GM12878 (cell line): ENCODE measurements around the gene POLA1. TPM values are rescaled to one million over a fixed set of nuclear protein-coding genes. Genes with fewer than 3 reads are reported as not detected.

Experiments used
- BACH1 ChIP-seq: fragments of 450-650 bp; IDR thresholded peaks from 2 replicates; pipeline ENCODE4 v1.6.1; 2017; ENCODE audit warnings: mild to moderate bottlenecking, borderline replicate concordance
- BCL11A ChIP-seq: IDR thresholded peaks from 2 replicates; pipeline ENCODE4 v1.6.1; 2011; ENCODE audit warnings: low read depth, low read length
- CUX1 ChIP-seq: IDR thresholded peaks from 2 replicates; pipeline ENCODE4 v1.6.1; 2012; ENCODE audit warnings: improper control_type of control experiment, low read depth, low read length; ENCODE audit not compliant: insufficient replicate concordance
- HDAC2 ChIP-seq: fragments of 200-600 bp; sonication (generic); IDR thresholded peaks from 2 replicates; pipeline ENCODE4 v1.6.1; 2017
- HDAC6 ChIP-seq: fragments of 200-600 bp; sonication (generic); IDR thresholded peaks from one replicate; pipeline ENCODE4 v1.8.0; 2017; ENCODE audit warnings: antibody characterized with exemption; ENCODE audit not compliant: unreplicated experiment
- IKZF1 ChIP-seq: fragments of 450-650 bp; conservative IDR thresholded peaks from 2 replicates; pipeline ENCODE4 v1.6.1; 2017; ENCODE audit warnings: antibody characterized with exemption, mild to moderate bottlenecking
- JUND ChIP-seq: IDR thresholded peaks from 2 replicates; pipeline ENCODE4 v1.6.1; 2012; ENCODE audit warnings: low read depth, mild to moderate bottlenecking, low read length, improper control_type of control experiment, moderate library complexity
- MAX ChIP-seq: IDR thresholded peaks from 2 replicates; pipeline ENCODE4 v1.6.1; 2012; ENCODE audit warnings: low read depth, low read length, improper control_type of control experiment
- MTA2 ChIP-seq: fragments of 450-650 bp; IDR thresholded peaks from 2 replicates; pipeline ENCODE4 v1.6.1; 2016; ENCODE audit warnings: low read depth, mild to moderate bottlenecking, moderate library complexity
- RB1 ChIP-seq: fragments of 450-650 bp; formaldehyde crosslinking; IDR thresholded peaks from 2 replicates; pipeline ENCODE4 v1.6.1; 2017; ENCODE audit warnings: mild to moderate bottlenecking, borderline replicate concordance
- SMC3 ChIP-seq: IDR thresholded peaks from 2 replicates; pipeline ENCODE4 v1.6.1; 2011; ENCODE audit warnings: low read length, improper control_type of control experiment, borderline replicate concordance
- SREBF1 ChIP-seq: IDR thresholded peaks from 2 replicates; pipeline ENCODE4 v1.6.1; 2012; ENCODE audit warnings: mild to moderate bottlenecking, low read length
- TCF3 ChIP-seq: IDR thresholded peaks from 2 replicates; pipeline ENCODE4 v1.6.1; 2012; ENCODE audit warnings: low read depth, mild to moderate bottlenecking, low read length, borderline replicate concordance; ENCODE audit not compliant: insufficient read depth
- WRNIP1 ChIP-seq: IDR thresholded peaks from 2 replicates; pipeline ENCODE4 v1.6.1; 2011; ENCODE audit warnings: low read depth, low read length, improper control_type of control experiment, borderline replicate concordance
- YBX1 ChIP-seq: fragments of 450-650 bp; IDR thresholded peaks from 2 replicates; pipeline ENCODE4 v1.6.1; 2016; ENCODE audit warnings: antibody characterized with exemption
- YY1 ChIP-seq: IDR thresholded peaks from 2 replicates; pipeline ENCODE4 v1.6.1; 2011; ENCODE audit warnings: low read depth, mild to moderate bottlenecking, low read length
- ZBTB33 ChIP-seq: fragments of 450-650 bp; IDR thresholded peaks from 2 replicates; pipeline ENCODE4 v1.6.1; 2017; ENCODE audit warnings: mild to moderate bottlenecking
- ZNF24 ChIP-seq: fragments of 450-650 bp; IDR thresholded peaks from 2 replicates; pipeline ENCODE4 v1.6.1; 2017; ENCODE audit warnings: antibody characterized with exemption, mild to moderate bottlenecking
- ZNF622 ChIP-seq: fragments of 450-650 bp; IDR thresholded peaks from 2 replicates; pipeline ENCODE4 v1.6.1; 2017; ENCODE audit warnings: mild to moderate bottlenecking, inconsistent platforms
- polyA plus RNA-seq, 11 experiments: library from polyadenylated mRNA; depleted of rRNA in 4 of 11; unstranded in 6 of 11; stranded (reverse) in 5 of 11; fragments of >200 nt; fragmentation: Nextera tagmentation in 4 of 11; fragmentation: Illumina TruSeq in 1 of 11; extraction: Ambion mirVana in 4 of 11; extraction: Trizol in 1 of 11; gene quantifications; 1 replicate in 1 of 11; 2 replicates in 10 of 11; pipeline versions ENCODE4 v1.2.1 to v1.2.3, GENCODE V29; 2011 to 2016; ENCODE audit warnings: inconsistent platforms in 2 of 11, missing spikeins in 2 of 11, low read depth in 1 of 11
- total RNA-seq, 4 experiments: library from RNA; depleted of rRNA in 3 of 4; stranded (reverse); fragments of >200 nt in 3 of 4; fragmentation: Illumina TruSeq in 1 of 4; extraction: Trizol in 1 of 4; gene quantifications; 2 replicates each; pipeline versions ENCODE4 v1.2.1 to v1.2.3, GENCODE V29; 2013 to 2021
- TF ChIP-seq, protein P1 (sequence below): fragments of 450-650 bp; conservative IDR thresholded peaks from 2 replicates; pipeline ENCODE4 v1.6.1; 2017; ENCODE audit warnings: mild to moderate bottlenecking, moderate library complexity
- TF ChIP-seq, protein P2 (sequence below): IDR thresholded peaks from 2 replicates; pipeline ENCODE4 v1.6.1; 2012; ENCODE audit warnings: low read length, inconsistent platforms

POLA1 gene
- total and polyA plus RNA-seq, 10 of the 15 experiments (the other 5 are each of a cell fraction or from before 2014, with no cell fraction given): 6.5 to 34.7 (median 24.8) TPM

DNA sequence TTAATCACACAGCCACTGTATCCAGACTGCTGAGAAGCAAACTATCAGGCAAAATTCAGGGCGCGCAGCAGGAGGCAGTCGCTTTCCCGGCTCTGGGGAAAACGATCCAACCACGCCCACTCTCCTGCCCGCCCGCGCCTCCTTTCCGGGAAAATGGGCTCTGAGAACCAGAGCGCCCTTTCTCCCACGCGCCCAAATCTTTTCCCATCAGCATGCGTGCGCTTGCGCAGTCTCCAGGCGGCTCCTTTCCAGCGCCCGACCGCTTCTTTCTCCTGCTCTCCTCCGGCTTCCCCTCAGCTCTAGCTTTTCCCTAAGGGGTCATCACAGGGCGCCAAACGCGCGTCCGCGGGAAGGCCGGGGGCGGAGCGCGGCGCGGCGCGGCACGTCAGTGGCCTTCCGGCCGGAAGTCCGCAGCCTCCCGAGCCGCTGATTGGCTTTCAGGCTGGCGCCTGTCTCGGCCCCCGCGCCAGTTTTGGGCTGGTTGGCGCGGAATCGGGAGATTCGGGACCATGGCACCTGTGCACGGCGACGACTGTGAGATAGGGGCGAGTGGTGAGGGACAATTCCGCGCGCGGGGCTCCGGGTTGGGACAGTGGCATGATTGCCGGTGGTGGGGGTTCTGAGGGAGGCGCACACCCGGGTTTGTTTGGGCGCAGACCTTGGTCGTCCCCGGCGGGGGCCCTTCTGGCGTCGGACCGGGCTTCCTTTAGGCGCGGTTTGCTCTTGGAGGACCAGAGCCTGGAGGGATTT is at the start of gene POLA1 (continued):
- TF ChIP-seq, protein P1, sequence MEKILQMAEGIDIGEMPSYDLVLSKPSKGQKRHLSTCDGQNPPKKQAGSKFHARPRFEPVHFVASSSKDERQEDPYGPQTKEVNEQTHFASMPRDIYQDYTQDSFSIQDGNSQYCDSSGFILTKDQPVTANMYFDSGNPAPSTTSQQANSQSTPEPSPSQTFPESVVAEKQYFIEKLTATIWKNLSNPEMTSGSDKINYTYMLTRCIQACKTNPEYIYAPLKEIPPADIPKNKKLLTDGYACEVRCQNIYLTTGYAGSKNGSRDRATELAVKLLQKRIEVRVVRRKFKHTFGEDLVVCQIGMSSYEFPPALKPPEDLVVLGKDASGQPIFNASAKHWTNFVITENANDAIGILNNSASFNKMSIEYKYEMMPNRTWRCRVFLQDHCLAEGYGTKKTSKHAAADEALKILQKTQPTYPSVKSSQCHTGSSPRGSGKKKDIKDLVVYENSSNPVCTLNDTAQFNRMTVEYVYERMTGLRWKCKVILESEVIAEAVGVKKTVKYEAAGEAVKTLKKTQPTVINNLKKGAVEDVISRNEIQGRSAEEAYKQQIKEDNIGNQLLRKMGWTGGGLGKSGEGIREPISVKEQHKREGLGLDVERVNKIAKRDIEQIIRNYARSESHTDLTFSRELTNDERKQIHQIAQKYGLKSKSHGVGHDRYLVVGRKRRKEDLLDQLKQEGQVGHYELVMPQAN: peak; percentile 64
- TF ChIP-seq WRNIP1: no peak
- no peak for TF ChIP-seq YBX1
- no peak for TF ChIP-seq TCF3
- TF ChIP-seq MAX: no peak
- no peak for TF ChIP-seq SREBF1
- TF ChIP-seq JUND: no peak
- TF ChIP-seq HDAC6: no peak
- TF ChIP-seq MTA2: no peak
- TF ChIP-seq, protein P2, sequence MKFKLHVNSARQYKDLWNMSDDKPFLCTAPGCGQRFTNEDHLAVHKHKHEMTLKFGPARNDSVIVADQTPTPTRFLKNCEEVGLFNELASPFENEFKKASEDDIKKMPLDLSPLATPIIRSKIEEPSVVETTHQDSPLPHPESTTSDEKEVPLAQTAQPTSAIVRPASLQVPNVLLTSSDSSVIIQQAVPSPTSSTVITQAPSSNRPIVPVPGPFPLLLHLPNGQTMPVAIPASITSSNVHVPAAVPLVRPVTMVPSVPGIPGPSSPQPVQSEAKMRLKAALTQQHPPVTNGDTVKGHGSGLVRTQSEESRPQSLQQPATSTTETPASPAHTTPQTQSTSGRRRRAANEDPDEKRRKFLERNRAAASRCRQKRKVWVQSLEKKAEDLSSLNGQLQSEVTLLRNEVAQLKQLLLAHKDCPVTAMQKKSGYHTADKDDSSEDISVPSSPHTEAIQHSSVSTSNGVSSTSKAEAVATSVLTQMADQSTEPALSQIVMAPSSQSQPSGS: no peak
- TF ChIP-seq BCL11A: no peak
- TF ChIP-seq ZNF24: no peak
- TF ChIP-seq CUX1: no peak
- no peak for TF ChIP-seq ZNF622
- no peak for TF ChIP-seq HDAC2
- TF ChIP-seq ZBTB33: no peak
- TF ChIP-seq RB1: peak; percentile 82; the same call in 1 of the 2 replicates
- TF ChIP-seq YY1: peak; percentile 22; the same call in 1 of the 2 replicates
- peak; percentile 92 for TF ChIP-seq IKZF1
- no peak for TF ChIP-seq BACH1
- TF ChIP-seq SMC3: no peak
